ENCODE data around the gene ZBTB12.
"Not testable (repeated sequence)": the region's sequence is repeated elsewhere in the genome, so short reads cannot be mapped to it uniquely, and the experiment has no call there.

The ZBTB12 gene

DNA sequence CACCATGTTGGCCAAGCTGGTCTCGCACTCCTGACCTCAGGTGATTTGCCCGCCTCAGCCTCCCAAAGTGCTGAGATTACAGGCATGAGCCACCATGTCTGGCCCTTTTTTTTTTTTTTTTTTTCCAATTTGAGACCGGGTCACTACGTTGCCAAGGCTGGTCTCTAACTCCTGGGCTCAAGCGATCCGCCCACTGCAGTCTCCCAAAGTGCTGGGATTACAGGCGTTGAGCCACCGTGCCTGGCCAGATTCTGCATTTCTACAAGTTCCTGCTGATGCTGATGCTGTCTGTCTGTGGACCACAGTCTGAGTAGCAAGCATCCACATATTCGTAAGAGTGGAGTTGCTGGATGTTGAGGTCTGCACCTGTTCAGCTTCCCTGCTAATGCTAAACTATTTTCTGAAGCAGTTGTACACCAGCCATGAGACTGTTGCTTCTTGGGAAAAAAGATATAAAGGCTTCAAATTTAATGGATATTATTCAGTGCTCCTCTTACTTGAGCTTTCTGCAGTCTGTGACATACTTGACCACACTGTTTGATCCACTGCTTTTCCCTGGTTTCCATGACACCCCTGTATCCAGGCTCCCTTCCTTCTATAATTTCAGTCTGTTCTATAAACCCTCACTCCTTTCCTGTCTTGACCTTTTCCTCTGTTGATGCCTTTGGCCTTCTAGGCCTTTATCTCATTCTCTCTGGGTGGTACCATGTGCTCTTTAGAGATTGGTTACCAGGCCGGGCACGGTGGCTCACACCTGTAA is 10.1 kb upstream of the ZBTB12 start:
- no peak overlapping the region for H3K4me3 ChIP-seq (ENCODE audit: low read length)
- TF ChIP-seq CTCF (IDR thresholded peaks at IDR 0.05; ENCODE audit: insufficient read depth, low read depth, low read length, missing control alignments) = no peak
- DNase-seq (ENCODE audit: low read depth) = no peak

DNA sequence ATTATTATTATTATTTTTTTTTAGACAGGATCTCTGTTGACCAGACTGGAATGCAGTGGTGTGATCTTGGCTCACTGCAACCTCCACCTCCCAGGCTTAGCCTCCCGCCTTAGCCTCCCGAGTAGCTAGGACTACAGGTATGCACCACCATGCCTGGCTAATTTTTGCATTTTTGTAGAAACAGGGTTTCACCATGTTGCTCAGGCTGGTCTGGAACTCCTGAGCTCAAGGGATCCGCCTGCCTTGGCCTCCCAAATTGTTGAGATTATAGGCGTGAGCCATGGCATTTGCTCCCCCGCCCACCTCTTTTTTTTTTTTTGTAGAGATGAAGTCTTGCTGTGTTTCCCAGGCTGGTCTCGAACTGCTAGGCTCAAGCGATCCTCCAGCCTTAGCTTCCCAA is 7.4 kb upstream of the ZBTB12 start:
- not testable (repeated sequence) for DNase-seq (ENCODE audit: low read depth)

GRCh38 chr6:31908791-31909190 is 6.9 kb upstream of the ZBTB12 start:
- peak; percentile 31 for DNase-seq (ENCODE audit: low read depth)
- H3K4me3 ChIP-seq (ENCODE audit: low read length) = no peak overlapping the region
- TF ChIP-seq CTCF (IDR thresholded peaks at IDR 0.05; ENCODE audit: insufficient read depth, low read depth, low read length, missing control alignments) = no peak

More for the DNA sequence above, 7.4 kb upstream of the ZBTB12 start:
- not testable (repeated sequence) for H3K4me3 ChIP-seq (ENCODE audit: low read length)

GRCh38 chr6:31908255-31908654 is 6.4 kb upstream of the ZBTB12 start:
- not testable (repeated sequence) for H3K4me3 ChIP-seq (ENCODE audit: low read length); DNase-seq (ENCODE audit: low read depth)

DNA sequence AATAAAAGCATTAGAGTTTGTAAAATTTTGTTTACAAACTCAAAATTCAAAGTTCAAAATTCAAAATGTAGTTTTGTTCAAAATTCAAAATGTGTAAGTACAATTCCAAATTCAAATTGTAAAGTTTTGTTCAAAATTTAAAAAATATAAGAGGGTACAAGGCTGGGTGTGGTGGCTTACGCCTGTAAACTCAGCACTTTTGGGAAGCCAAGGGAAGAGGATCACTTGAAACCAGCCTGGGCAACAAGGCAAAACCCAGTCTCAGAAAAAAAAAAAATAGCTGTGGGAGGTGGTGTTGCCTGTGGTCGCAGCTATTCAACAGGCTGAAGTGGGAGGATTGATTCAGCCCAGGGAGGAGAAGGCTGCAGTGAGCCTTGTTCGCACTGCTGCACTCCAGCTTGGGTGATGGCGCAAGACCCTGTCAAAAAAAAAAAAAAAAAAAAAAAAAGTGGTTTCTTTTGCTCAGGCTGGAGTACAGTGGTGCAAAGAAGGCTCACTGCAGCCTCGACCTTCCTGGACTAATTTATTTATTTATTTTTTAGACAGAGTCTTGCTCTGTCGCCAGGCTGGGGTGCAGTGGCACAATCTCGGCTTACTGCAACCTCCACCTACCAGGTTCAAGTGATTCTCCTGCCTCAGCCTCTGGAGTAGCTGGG is 5.4 kb upstream of the ZBTB12 start:
- no peak for DNase-seq (ENCODE audit: low read depth)
- no peak for TF ChIP-seq CTCF (IDR thresholded peaks at IDR 0.05; ENCODE audit: insufficient read depth, low read depth, low read length, missing control alignments)
- H3K4me3 ChIP-seq (ENCODE audit: low read length) = no peak overlapping the region

- not testable (repeated sequence) for DNase-seq (ENCODE audit: low read depth); H3K4me3 ChIP-seq (ENCODE audit: low read length)
These were observed 4.8 kb upstream of the ZBTB12 start for GRCh38 chr6:31906727-31907126.

- no peak overlapping the region for H3K4me3 ChIP-seq (ENCODE audit: low read length)
- TF ChIP-seq CTCF (IDR thresholded peaks at IDR 0.05; ENCODE audit: insufficient read depth, low read depth, low read length, missing control alignments) = no peak
- DNase-seq (ENCODE audit: low read depth) = no peak
These were observed 4.2 kb upstream of the ZBTB12 start for GRCh38 chr6:31906122-31906521.

- no peak for DNase-seq (ENCODE audit: low read depth)
- TF ChIP-seq CTCF (IDR thresholded peaks at IDR 0.05; ENCODE audit: insufficient read depth, low read depth, low read length, missing control alignments) = no peak
- no peak overlapping the region for H3K4me3 ChIP-seq (ENCODE audit: low read length)
These were observed 3.2 kb upstream of the ZBTB12 start for GRCh38 chr6:31905041-31905440.
